Posterior cingulate gyrus (tissue), 11 donors: ENCODE data around the gene ZMYND11.
"Not testable (repeated sequence)": the region's sequence is repeated elsewhere in the genome, so short reads cannot be mapped to it uniquely, and the experiment has no call there.

Experiments
- DNase-seq, 10 donors: peaks; one replicate each; pipeline versions ENCODE4 v3.0.0 to v3.0.0-alpha.2; 2020 to 2021; ENCODE audit warnings: mixed read lengths in 3 of 10
- intact Hi-C: fragments of 100-400 bp; cut with DNase I; formaldehyde crosslinking; loops from one replicate; pipeline ENCODE4 v1.15.1; 2023

The ZMYND11 gene

DNA sequence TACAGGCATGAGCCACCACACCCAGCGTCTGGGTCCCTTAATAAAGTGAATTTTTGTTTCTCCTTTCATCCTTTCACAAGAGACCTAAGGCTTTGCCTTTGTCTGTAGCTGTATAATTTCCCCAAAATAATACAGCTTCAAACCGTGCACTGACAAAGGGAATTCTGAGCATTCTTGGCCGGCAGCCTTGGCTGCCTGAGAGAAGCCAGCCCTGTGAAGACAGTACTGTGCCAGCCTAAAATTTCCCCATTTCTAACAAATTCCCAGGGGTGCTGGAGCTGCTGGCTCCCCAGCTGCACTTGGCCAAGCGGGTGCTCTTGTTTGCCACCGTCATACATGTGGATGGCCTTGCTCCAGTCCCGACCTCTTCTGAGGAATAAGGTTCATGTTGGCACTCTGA, 106.2 kb downstream of the ZMYND11 start:
- peak in 8 of 10 donors; percentile 14 to 90 (median 41) for DNase-seq
- intact Hi-C loops, result no loop called here

DNA sequence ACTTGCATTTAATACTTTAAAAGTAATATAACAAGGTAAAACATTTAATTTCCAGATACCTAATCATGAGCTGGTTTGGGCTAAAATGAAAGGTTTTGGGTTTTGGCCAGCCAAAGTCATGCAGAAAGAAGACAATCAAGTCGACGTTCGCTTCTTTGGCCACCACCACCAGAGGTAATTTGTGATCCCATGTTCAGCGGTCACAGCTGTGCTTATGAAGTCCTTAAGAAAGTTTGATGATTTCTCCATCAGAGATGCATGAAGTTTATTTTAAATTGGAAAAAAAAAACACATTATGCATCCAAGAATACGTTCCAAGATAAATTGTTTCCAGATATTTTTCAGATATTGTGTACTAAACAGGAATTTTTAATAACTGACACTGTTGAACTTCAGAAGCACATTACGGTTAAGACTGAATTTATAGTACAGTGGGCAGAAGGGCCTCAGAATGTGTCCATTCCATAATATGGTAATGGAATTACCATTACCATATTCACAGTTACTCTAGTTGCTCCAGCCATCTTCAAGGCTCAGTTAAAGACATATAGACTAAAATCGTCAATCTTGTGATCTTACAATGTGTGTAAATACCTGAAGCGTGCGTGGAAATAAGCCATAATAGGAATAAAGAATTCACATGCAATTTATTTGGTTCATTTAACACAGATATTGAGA, 106.8 kb downstream of the ZMYND11 start:
- DNase-seq, result no peak
- intact Hi-C loops, result no loop called here

DNA sequence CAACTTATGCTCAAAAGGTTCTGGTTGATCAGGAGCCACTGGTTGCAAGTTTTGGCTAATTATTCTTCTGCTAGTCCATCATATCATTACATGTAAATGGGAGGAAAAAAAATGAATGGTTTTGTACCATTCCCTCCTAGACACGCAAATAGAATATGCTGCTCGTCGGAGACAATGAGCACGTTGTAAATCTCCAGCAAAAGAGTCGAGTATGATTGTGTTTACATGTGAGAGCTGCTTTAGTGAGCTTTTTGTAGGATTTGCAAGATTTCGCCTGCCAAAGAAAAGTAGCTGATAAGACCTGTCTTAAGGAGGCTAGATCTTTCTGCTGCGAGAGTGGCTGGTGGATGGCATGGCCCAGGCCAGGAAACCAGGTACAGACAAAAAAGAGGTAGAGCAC, 109.0 kb downstream of the ZMYND11 start:
- no peak for DNase-seq
- intact Hi-C loops, result no loop called here

GRCh38 chr10:246431-246830, 111.2 kb downstream of the ZMYND11 start:
- intact Hi-C loops, result no loop called here
- DNase-seq, result no peak

- DNase-seq, result no peak
- intact Hi-C loops, result no loop called here
These were observed 112.2 kb downstream of the ZMYND11 start for GRCh38 chr10:247480-247879.

- no peak for DNase-seq
- intact Hi-C loops, result no loop called here
These were observed 113.1 kb downstream of the ZMYND11 start for GRCh38 chr10:248307-248706.

DNA sequence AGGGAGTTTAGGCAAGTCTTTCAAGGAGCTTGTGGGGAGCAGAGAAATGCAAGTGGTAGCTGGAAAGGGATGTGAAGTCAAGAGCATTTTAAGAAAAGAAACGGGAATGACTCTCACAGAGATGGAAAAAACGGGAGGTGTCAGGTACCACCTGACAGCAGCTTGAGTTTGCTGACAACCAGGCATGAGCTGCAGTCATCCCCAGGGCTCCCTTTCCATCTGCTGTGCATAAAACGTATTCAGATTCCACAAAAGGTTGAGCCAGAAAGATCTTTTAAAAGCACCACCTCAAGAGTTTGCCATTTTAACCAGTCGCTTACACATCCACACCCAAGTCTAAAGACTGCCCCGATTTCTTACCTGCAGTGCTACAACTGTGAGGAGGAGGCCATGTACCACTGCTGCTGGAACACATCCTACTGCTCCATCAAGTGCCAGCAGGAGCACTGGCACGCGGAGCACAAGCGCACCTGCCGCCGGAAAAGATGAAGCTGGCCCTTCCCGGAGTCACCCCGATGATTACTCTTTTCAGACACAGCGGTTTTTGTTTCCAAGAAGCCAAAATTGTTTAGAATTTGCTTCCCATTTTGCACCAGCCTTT, 116.8 kb downstream of the ZMYND11 start:
- peak in 1 of 10 donors; percentile 69 for DNase-seq

DNA sequence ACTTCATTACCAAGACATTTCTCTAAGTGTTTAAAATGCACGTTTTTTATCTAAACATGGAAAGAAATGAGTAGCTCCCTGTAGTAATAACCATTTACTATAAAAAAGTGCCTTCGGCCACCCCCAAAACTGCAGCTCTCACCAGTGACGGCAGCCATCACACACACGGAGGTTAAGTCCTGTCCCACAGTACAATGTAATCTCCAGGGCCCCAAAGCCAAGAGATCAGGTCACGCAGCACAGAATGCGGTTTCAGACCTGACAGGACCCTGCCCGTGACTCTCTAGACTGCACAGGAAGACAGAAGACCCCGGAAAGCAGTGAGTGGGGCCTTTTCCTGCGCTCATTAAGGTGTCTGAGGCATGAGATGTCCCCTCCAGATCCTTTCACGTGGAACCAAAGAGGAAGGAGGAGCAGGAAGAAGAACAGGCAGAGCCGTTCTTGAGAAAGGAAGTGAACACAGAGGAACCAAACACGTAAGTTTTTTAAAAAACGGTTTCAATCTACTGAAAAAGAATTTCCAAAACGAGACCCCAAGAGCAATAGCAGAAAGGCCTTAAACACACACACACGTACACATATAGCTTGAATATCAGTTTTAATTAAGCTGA, 125.7 kb downstream of the ZMYND11 start:
- intact Hi-C loops, result no loop called here
- peak in 1 of 10 donors; percentile 30 for DNase-seq

More for the DNA sequence above, 116.8 kb downstream of the ZMYND11 start:
- intact Hi-C loops, result no loop called here

GRCh38 chr10:264160-265073, 129.2 kb downstream of the ZMYND11 start:
- DNase-seq, intact Hi-C loops: not testable (repeated sequence)

DNA sequence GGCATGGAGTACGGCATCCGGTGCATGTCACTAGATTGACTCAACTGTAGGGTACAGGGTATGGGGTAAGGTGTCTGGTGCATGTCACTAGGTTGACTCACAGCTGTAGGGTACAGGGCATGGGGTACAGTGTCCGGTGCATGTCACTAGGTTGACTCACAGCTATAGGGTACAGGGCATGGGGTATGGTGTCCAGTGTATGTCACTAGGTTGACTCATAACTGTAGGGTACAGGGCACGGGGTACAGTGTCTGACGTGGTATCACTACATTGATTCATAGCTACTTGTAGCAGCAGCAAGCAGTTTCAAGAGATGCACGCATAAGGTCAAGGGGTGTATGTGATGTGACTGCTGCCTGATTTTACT, 129.8 kb downstream of the ZMYND11 start:
- DNase-seq, intact Hi-C loops: not testable (repeated sequence)

GRCh38 chr10:265816-266588, 130.7 kb downstream of the ZMYND11 start:
- intact Hi-C loops, result not testable (repeated sequence)

DNA sequence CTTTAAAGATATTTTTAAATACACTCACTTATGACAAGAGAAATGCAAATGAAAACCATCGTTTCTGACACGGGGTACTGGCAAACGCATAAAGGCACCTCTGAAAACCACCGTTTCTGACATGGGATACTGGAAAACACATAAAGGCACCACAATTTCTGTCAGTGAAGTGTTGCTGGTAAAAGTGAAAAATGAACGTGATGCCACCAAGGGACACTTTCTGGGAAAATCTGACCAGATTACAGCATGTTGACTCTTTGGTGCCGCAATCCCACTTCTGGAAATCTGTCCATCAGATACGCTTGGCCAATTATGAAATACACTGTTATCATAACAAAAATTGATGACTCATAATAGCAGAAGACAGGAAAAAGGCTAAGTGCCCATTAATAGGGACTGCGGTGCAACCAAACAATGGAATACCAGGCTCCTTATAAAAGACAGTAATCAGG, 131.7 kb downstream of the ZMYND11 start:
- no peak for DNase-seq
- intact Hi-C loops, result no loop called here

More at GRCh38 chr10:265816-266588, 130.7 kb downstream of the ZMYND11 start:
- DNase-seq, result not testable (repeated sequence)

DNA sequence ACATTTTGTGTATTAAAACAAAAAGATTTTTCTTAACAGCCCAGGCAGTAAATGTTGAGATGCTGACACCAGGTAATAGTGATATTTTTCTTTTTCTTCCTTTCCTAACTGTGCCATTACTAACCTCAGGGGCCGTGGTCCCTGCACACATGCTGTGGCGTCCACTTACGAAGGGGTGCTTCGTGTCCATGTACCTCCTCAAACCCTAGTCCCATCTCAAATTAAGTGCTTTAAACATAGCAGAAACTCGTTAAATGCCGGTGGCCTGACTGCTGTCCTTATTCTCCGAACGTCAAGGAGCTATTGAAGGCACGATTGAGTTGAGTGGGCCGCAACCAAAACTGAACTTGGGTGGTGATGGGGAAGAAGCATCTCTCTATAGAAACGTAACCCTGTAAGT, 132.4 kb downstream of the ZMYND11 start:
- no peak for DNase-seq
- intact Hi-C loops, result no loop called here

- DNase-seq, result no peak
- intact Hi-C loops, result no loop called here
These were observed 134.3 kb downstream of the ZMYND11 start for GRCh38 chr10:269440-270074.

GRCh38 chr10:271201-271600, 135.9 kb downstream of the ZMYND11 start:
- DNase-seq, result no peak
- intact Hi-C loops, result no loop called here

- no peak for DNase-seq
- intact Hi-C loops, result no loop called here
These were observed 136.5 kb downstream of the ZMYND11 start for GRCh38 chr10:271722-272121.

GRCh38 chr10:273088-273487, 137.8 kb downstream of the ZMYND11 start:
- intact Hi-C loops, result no loop called here

DNA sequence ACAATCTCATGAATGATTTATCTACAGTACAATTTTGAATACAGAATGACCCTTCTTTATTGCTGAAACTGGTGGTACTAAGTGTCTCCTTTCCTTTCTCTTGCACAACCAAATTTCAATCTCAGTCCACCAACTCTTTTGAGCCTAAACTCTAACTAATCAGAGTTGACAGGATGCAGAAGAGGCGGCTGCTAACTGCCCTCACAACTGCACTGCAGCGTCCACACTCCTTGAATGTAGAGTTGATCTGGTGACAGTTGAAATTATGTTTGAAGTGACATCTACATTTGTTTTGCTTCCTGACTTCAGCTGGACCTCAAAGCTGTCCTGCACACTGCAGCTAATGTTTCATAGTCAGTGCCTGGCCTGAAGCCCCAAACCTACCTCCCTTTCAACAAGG, 139.6 kb downstream of the ZMYND11 start:
- intact Hi-C loops, result no loop called here
- DNase-seq, result no peak

More at GRCh38 chr10:273088-273487, 137.8 kb downstream of the ZMYND11 start:
- DNase-seq, result no peak

GRCh38 chr10:275680-276079, 140.4 kb downstream of the ZMYND11 start:
- DNase-seq, result no peak
- intact Hi-C loops, result no loop called here

DNA sequence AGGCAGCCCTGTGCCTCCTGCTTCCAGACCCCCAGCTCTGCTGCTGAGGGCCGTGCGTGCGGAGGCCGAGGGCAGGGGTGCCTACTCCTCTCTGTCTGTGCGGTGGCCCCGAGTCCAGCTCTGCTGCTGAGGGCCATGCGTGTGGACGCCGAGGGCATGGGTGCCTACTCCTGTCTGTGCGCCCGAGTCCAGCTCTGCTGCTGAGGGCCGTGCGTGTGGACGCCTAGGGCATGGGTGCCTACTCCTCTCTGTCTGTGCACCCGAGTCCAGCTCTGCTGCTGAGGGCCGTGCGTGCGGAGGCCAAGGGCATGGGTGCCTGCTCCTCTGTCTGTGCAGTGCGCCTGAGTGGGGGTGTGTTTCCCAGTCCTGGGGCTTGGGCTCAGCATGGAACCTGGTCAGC, 142.7 kb downstream of the ZMYND11 start:
- DNase-seq, result no peak
- intact Hi-C loops, result no loop called here
